Ishikawa (cell line): ENCODE measurements around the gene RAET1G.

ENCODE experiments used
- CEBPB ChIP-seq: IDR thresholded peaks from 2 replicates; pipeline ENCODE4 v1.6.1; 2012
- CREB1 ChIP-seq: IDR thresholded peaks from 2 replicates; pipeline ENCODE4 v1.6.1; 2012; ENCODE audit warnings: low read depth
- EGR1 ChIP-seq: IDR thresholded peaks from 2 replicates; pipeline ENCODE4 v1.6.1; 2012
- EP300 ChIP-seq: IDR thresholded peaks from 2 replicates; pipeline ENCODE4 v1.6.1; 2012; ENCODE audit warnings: borderline replicate concordance
- FOXM1 ChIP-seq: IDR thresholded peaks from 2 replicates; pipeline ENCODE4 v1.6.1; 2012; ENCODE audit warnings: low read depth, borderline replicate concordance
- MAX ChIP-seq: IDR thresholded peaks from 2 replicates; pipeline ENCODE4 v1.6.1; 2012
- NFIC ChIP-seq: IDR thresholded peaks from 2 replicates; pipeline ENCODE4 v1.6.1; 2012
- RAD21 ChIP-seq: IDR thresholded peaks from 2 replicates; pipeline ENCODE4 v1.6.1; 2012; ENCODE audit warnings: low read depth
- REST ChIP-seq: IDR thresholded peaks from 2 replicates; pipeline ENCODE4 v1.6.1; 2012; ENCODE audit warnings: low read depth, mild to moderate bottlenecking
- TAF1 ChIP-seq: IDR thresholded peaks from 2 replicates; pipeline ENCODE4 v1.6.1; 2012; ENCODE audit warnings: low read depth, mild to moderate bottlenecking
- TCF12 ChIP-seq: IDR thresholded peaks from 2 replicates; pipeline ENCODE4 v1.6.1; 2012; ENCODE audit warnings: low read depth
- TEAD4 ChIP-seq: IDR thresholded peaks from 2 replicates; pipeline ENCODE4 v1.6.1; 2012
- YY1 ChIP-seq: IDR thresholded peaks from 2 replicates; pipeline ENCODE4 v1.6.1; 2012; ENCODE audit warnings: low read depth
- ZBTB7A ChIP-seq: IDR thresholded peaks from 2 replicates; pipeline ENCODE4 v1.6.1; 2012; ENCODE audit warnings: low read depth
- TF ChIP-seq, protein P1 (sequence below): IDR thresholded peaks from 2 replicates; pipeline ENCODE4 v1.6.1; 2012

Gene RAET1G

GRCh38 chr6:149931501-149931900 is 8.6 kb upstream of the RAET1G start:
- TF ChIP-seq REST, result no peak
- no peak for TF ChIP-seq EP300
- no peak for TF ChIP-seq MAX
- no peak for TF ChIP-seq YY1
- no peak for TF ChIP-seq FOXM1
- TF ChIP-seq EGR1, result no peak
- no peak for TF ChIP-seq ZBTB7A
- TF ChIP-seq CREB1, result no peak
- no peak for TF ChIP-seq NFIC

DNA sequence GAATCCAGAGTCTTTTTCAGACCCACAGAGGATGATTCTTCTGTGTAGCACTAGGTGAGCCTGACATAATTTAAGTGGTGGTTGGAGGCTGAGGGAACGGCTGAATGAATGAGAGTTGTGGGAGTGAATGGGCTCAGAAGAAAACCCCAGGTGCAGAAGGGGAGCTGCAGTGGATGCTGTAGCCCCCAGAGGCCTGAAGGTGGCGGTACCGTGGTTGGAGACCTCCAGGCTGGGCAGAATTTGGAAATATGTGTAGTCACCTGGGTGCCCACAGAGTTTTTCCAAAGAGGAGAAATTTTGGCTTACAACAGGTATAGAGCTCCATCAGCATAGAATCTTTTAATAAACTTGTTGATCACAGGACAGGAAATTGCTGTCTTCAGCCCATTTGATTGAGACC is 6.5 kb upstream of the RAET1G start:
- TF ChIP-seq RAD21 (peak; percentile 37; the same call in 1 of the 2 replicates), ZBTB7A (no peak), YY1 (no peak), FOXM1 (no peak)

DNA sequence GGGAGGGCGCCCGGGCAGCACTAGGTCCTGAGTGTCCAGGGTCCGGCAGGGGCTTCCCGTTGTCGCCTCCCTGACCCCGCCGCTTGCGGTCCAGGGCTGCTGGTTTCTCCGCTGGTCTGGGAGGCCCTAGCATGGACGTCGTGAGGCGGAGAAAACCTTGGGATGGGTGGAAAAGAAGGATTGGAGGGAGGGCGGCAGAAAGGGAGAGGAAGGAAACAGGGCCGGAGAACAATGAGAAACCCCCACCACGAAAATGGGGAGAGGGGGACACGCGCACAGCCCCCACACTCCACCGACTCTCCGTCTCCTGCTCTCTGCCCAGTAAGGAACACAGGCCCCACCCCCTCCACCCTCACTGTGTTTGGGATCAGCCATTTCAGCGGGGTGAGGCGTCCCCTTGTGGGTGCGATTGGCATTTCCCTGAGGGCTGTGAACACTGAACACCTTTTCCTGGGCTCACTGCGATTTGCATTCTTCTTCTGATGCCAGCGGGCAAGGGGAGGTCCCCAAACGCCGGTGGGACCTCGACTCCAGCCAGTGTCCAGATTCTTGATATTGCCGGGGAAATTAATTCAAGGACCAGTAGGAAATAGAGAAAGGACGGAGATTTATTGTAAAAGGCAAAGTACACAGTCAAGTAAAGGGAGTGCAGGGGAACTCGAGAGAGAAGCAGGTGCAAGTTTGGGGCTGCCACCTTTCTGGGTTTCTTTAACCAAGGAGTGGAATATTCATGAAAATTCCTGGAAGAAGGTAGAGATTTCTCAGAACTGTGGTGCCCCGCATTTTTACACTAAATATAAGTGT is 3.3 kb upstream of the RAET1G start:
- TF ChIP-seq RAD21 (peak; percentile 98), MAX (no peak), YY1 (0 out of 2 replicates have a peak, but pooled peaks have one; percentile 24), FOXM1 (no peak), EGR1 (no peak), TAF1 (0 out of 2 replicates have a peak, but pooled peaks have one; percentile 22), CEBPB (no peak), TEAD4 (peak; percentile 45), REST (no peak)

DNA sequence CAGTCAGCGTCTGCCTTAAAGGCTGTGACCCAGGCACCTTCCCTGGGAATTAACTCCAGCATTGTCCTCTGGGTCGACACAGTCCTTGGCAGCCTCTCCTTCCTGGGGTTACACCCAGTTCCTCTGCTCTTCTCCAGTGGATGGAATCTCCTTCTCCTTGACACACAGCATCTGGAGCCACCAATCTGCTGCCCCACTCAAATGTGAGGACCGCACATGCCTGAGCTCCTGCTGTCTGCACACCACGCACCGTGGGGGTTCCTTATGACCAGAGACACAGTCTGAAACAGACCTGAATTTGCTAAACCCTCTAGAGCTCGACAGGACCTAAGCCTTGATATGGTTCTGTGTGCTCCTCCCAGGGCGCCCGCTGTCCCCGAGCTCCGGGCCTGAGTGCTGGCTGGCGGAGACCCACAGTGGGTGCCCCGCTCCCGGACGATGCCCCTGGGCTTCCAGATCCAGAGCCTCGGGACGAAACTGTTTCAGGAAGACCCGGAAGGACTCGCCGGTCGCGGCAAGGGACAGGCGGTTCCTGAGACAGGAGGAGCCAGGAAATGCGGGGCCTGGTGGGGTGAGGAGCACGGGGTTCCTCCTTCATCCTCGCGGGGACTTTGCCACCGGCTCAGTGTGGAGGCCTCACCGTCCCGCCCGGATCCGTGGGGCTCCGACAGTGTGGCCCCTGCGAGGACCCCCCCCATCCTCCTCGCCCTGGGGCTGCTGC is 2.5 kb upstream of the RAET1G start:
- TF ChIP-seq EP300 (no peak), YY1 (no peak), TCF12 (no peak), TAF1 (no peak), FOXM1 (no peak), ZBTB7A (no peak), RAD21 (no peak), NFIC (no peak), MAX (no peak), TEAD4 (no peak), CEBPB (no peak), REST (no peak), EGR1 (no peak), CREB1 (no peak)
- TF ChIP-seq, protein P1, sequence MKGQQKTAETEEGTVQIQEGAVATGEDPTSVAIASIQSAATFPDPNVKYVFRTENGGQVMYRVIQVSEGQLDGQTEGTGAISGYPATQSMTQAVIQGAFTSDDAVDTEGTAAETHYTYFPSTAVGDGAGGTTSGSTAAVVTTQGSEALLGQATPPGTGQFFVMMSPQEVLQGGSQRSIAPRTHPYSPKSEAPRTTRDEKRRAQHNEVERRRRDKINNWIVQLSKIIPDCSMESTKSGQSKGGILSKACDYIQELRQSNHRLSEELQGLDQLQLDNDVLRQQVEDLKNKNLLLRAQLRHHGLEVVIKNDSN, result no peak
